CD4-positive, CD25-positive, alpha-beta regulatory T cell (primary cell): Measurements from ENCODE around the gene DRC7. TPM values are rescaled to one million over a fixed set of nuclear protein-coding genes. Genes with fewer than 3 reads are reported as not detected.

ENCODE experiments used
- ATAC-seq, 2 donors: fragments of 150-1000 bp; cut with Tn5 transposase; one replicate each; pipeline ENCODE4 v1.10.0; 2021; ENCODE audit warnings: low read depth in 2 of 2, moderate number of reproducible peaks in 2 of 2, moderate library complexity in 1 of 2
- DNase-seq, 3 donors: peaks; one replicate each; pipeline versions ENCODE4 v3.0.0 to v3.0.0-alpha.2; 2012 to 2022; ENCODE audit warnings: mixed read lengths in 1 of 3
- H3K27ac ChIP-seq: one replicate; pipeline ENCODE4 v1.7.0; 2013; ENCODE audit warnings: mild to moderate bottlenecking, low read length; ENCODE audit not compliant: insufficient read depth, poor library complexity, severe bottlenecking
- H3K27me3 ChIP-seq: one replicate; pipeline ENCODE4 v1.7.0; 2013; ENCODE audit warnings: low read length; ENCODE audit not compliant: control insufficient read depth, insufficient read depth
- H3K36me3 ChIP-seq: one replicate; pipeline ENCODE4 v1.7.0; 2013; ENCODE audit warnings: mild to moderate bottlenecking, low read length, moderate library complexity; ENCODE audit not compliant: control insufficient read depth, insufficient read depth
- H3K4me1 ChIP-seq: 2 replicates; pipeline ENCODE4 v1.7.0; 2013; ENCODE audit warnings: mild to moderate bottlenecking, low read length; ENCODE audit not compliant: insufficient read depth, control insufficient read depth, poor library complexity, severe bottlenecking
- H3K4me3 ChIP-seq: one replicate; pipeline ENCODE4 v1.7.0; 2013; ENCODE audit warnings: low read depth, mild to moderate bottlenecking, low read length, moderate library complexity
- H3K9me3 ChIP-seq, 2 experiments: 1 replicate in 1 of 2; 2 replicates in 1 of 2; pipeline ENCODE4 v1.7.0; 2013; ENCODE audit warnings: low read length in 2 of 2, mild to moderate bottlenecking in 1 of 2, moderate library complexity in 1 of 2; ENCODE audit not compliant: control insufficient read depth in 2 of 2
- H3K27ac Mint-ChIP-seq, 3 donors: one replicate each; pipeline ENCODE4 v1.8.0; 2020 to 2022; ENCODE audit warnings: mild to moderate bottlenecking in 3 of 3, mixed read lengths in 3 of 3, moderate library complexity in 2 of 3
- H3K27me3 Mint-ChIP-seq: one replicate; pipeline ENCODE4 v1.8.0; 2022; ENCODE audit warnings: mild to moderate bottlenecking, mixed read lengths
- H3K36me3 Mint-ChIP-seq: one replicate; pipeline ENCODE4 v1.8.0; 2020; ENCODE audit warnings: mixed read lengths
- H3K4me1 Mint-ChIP-seq, 4 donors: one replicate each; pipeline ENCODE4 v1.8.0; 2020 to 2022; ENCODE audit warnings: mixed read lengths in 4 of 4, mild to moderate bottlenecking in 1 of 4
- H3K4me3 Mint-ChIP-seq, 4 donors: one replicate each; pipeline ENCODE4 v1.8.0; 2020 to 2022; ENCODE audit warnings: mild to moderate bottlenecking in 4 of 4, mixed read lengths in 4 of 4, moderate library complexity in 3 of 4
- H3K9me3 Mint-ChIP-seq, 7 donors: one replicate each; pipeline ENCODE4 v1.8.0; 2020 to 2022; ENCODE audit warnings: mixed read lengths in 7 of 7, mild to moderate bottlenecking in 3 of 7, moderate library complexity in 2 of 7
- polyA plus RNA-seq, 4 donors: library from polyadenylated mRNA; unstranded; fragments of 300-500 nt; fragmentation: Illumina TruSeq; gene quantifications; one replicate each; pipeline ENCODE4 v1.2.3, GENCODE V29; 2021
- total RNA-seq: library from RNA; stranded (reverse); gene quantifications from one replicate; pipeline ENCODE4 v1.2.3, GENCODE V29; 2022

Gene DRC7
- total and polyA plus RNA-seq, 5 donors from 2014 or later, result not detected

DNA sequence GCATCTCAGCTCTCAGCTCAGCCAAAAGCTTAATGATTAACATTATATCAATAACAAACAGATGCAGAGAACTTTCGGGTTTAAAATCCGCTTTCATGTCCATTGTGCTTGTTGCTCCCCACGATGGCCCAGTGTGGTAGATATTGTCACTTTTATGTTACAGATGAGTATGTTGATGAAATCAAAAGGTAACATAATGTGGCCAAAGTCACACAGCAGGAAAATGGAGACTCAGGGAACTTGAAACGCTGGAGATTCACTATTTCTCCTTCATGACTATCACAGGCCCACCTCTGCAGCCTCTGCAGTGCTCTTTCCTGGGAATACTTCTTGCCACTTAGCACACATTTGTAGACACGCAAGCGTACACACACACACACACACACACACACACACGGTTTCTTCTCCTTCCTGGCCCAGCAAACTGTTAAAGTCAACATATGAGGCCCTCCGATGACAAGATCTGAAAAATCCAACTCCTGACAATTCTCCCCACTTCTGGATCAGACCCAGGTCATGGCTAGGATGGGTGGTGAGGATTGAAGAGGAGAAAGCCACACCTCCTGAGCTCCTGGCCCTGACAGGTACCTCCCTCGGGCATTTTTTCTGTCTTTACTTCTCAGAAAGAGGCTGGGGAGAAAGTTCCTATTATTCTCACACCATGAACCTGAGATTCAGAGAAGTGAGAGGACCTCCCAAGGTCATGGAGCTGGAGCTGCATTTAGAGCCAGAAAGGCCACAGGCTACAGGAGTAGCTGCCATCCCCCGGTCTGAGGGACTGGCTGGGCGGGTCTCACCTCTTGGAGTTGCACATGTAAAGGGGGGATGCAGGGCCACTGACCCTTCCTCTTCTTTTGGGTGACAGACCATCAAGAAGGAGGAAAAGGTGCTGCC, 9.7 kb downstream of the DRC7 start:
- no peak overlapping the region for H3K27ac ChIP-seq
- H3K36me3 ChIP-seq, result no peaks in the 10 kb centered on the region
- H3K4me1 ChIP-seq, result no peaks in the 10 kb centered on the region
- H3K27me3 Mint-ChIP-seq, result peaks cover 10% of the 10 kb centered on the region
- H3K4me3 Mint-ChIP-seq, result no peak overlapping the region
- no peak overlapping the region for H3K27ac Mint-ChIP-seq
- peaks cover 0 to 2% (median 0%) of the 10 kb centered on the region in 7 donors for H3K9me3 Mint-ChIP-seq
- ATAC-seq (no peak), DNase-seq (no peak)
- no peak overlapping the region for H3K4me3 ChIP-seq
- no peaks in the 10 kb centered on the region for H3K9me3 ChIP-seq
- no peaks in the 10 kb centered on the region for H3K27me3 ChIP-seq
- no peaks in the 10 kb centered on the region for H3K4me1 Mint-ChIP-seq
- no peaks in the 10 kb centered on the region for H3K36me3 Mint-ChIP-seq

DNA sequence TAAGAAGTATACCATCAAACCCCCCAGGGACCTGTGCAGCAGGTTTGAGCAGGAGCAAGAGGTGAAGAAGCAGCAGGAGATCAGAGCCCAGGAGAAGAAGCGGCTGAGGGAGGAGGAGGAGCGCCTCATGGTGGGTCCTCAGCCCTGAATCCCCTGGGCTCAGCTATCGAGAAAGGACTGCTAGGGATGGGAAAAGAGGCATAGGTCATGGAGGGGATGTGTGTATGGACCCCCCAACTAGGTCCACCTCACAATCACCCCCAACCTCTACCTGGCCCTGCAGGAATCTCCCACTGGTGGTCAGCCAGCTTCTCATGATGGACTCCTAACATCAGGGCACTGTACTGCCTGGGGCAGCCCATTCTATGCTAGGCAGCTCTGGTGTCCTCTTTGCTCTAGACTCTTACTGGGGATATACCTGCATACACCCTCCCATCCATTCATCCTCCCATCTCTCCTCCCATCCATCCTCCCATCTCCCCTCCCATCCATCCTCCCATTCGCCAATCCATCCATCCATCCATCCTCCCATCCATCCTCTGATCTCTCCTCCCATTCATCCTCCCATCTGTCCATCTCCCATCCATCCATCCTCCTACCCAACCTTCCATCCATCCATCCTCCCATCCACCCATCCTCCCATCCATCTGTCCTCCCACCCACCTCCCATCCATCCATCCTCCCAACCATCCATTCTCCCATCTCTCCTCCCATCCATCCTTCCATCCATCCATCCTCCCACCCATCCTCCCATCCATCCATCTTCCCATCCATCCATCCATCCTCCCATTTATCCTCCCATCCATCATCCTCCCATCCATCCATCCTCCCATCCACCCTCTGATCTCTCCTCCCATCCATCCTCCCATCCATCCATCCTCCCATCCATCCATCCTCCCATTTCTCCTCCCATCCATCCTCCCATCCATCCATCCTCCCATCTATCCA, 10.6 kb downstream of the DRC7 start:
- no peaks in the 10 kb centered on the region for H3K36me3 Mint-ChIP-seq
- peaks cover 0 to 2% (median 0%) of the 10 kb centered on the region in 7 donors for H3K9me3 Mint-ChIP-seq
- H3K4me3 Mint-ChIP-seq, result no peak overlapping the region
- Histone ChIP-seq H3K36me3 (no peaks in the 10 kb centered on the region), H3K9me3 (no peaks in the 10 kb centered on the region), H3K4me3 (no peak overlapping the region), H3K27ac (no peak overlapping the region), H3K4me1 (no peaks in the 10 kb centered on the region), H3K27me3 (no peaks in the 10 kb centered on the region)
- no peak for DNase-seq
- no peaks in the 10 kb centered on the region for H3K4me1 Mint-ChIP-seq
- no peak for ATAC-seq
- no peak overlapping the region for H3K27ac Mint-ChIP-seq
- peaks cover 11% of the 10 kb centered on the region for H3K27me3 Mint-ChIP-seq

DNA sequence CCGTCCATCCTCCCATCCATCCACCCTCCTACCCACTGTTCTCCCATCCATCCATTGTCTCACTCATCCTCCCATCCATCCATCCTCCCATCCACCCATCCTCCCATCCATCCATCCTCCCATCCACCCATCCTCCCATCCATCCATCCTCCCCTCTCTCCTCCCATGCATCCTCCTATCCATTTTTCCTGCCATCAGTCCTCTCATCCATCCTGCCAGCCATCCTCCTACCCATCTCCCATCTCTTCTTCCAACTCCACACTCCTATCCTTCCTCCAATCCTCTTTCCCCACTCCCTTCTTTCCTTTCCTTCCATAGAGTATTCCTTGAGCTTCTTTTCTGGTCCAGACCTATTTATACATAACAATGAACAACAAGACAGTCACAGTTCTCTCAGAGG, 12.1 kb downstream of the DRC7 start:
- H3K27ac ChIP-seq, result no peak overlapping the region

DNA sequence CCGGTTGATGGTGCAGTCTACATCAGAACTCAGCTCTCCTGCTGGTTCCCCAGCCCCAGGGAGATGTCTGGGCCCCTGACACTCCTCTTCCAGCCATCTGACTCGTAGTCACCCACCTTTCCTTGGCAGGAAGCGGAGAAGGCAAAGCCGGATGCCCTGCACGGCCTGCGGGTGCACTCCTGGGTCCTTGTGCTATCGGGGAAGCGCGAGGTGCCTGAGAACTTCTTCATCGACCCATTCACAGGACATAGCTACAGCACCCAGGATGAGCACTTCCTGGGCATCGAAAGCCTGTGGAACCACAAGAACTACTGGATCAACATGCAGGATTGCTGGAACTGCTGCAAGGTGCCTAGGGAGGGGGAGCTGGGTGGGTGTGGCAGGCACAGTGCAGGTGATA, 12.7 kb downstream of the DRC7 start:
- Mint-ChIP-seq H3K4me3 (no peak overlapping the region), H3K27ac (no peak overlapping the region), H3K9me3 (peaks cover 0 to 2% (median 0%) of the 10 kb centered on the region in 7 donors), H3K36me3 (no peaks in the 10 kb centered on the region), H3K27me3 (peaks cover 26% of the 10 kb centered on the region), H3K4me1 (no peaks in the 10 kb centered on the region)
- Histone ChIP-seq H3K9me3 (no peaks in the 10 kb centered on the region), H3K27ac (no peak overlapping the region), H3K27me3 (peaks cover 6% of the 10 kb centered on the region), H3K4me3 (no peak overlapping the region), H3K4me1 (no peaks in the 10 kb centered on the region), H3K36me3 (no peaks in the 10 kb centered on the region)
- no peak for ATAC-seq
- no peak for DNase-seq

More for the DNA sequence above, 12.1 kb downstream of the DRC7 start:
- peaks cover 26% of the 10 kb centered on the region for H3K27me3 Mint-ChIP-seq
- Histone ChIP-seq H3K9me3 (no peaks in the 10 kb centered on the region), H3K4me3 (no peak overlapping the region), H3K4me1 (no peaks in the 10 kb centered on the region), H3K36me3 (no peaks in the 10 kb centered on the region), H3K27me3 (peaks cover 6% of the 10 kb centered on the region)
- H3K27ac Mint-ChIP-seq, result no peak overlapping the region
- H3K36me3 Mint-ChIP-seq, result no peaks in the 10 kb centered on the region
- no peak overlapping the region for H3K4me3 Mint-ChIP-seq
- no peak for ATAC-seq
- H3K4me1 Mint-ChIP-seq, result no peaks in the 10 kb centered on the region
- DNase-seq, result no peak
- peaks cover 0 to 2% (median 0%) of the 10 kb centered on the region in 7 donors for H3K9me3 Mint-ChIP-seq

DNA sequence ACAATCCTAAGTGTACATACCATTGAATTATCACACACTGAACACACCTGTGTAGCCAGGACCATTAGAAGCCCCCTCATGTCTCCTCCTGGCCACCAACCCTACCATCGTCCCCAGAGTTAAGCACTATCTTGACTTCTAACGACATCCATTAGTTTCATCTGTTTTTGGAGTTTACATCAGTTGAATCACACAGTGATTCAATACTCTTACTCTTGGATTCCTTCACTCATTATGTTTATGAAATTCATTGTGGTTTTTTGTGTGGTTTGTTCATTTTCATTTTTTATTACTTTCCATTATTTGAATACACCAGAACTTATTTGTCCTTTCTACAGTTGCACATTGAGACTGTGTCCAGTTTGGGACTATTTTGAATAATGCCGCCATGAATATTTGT, 13.6 kb downstream of the DRC7 start:
- no peaks in the 10 kb centered on the region for H3K36me3 Mint-ChIP-seq
- H3K9me3 Mint-ChIP-seq, result peaks cover 0 to 2% (median 0%) of the 10 kb centered on the region in 7 donors
- no peak overlapping the region for H3K27ac ChIP-seq
- DNase-seq (no peak), ATAC-seq (no peak)
- H3K36me3 ChIP-seq, result no peaks in the 10 kb centered on the region
- H3K4me1 Mint-ChIP-seq, result no peaks in the 10 kb centered on the region
- no peaks in the 10 kb centered on the region for H3K9me3 ChIP-seq
- no peaks in the 10 kb centered on the region for H3K4me1 ChIP-seq
- H3K4me3 Mint-ChIP-seq, result no peak overlapping the region
- no peak overlapping the region for H3K27ac Mint-ChIP-seq
- peaks cover 35% of the 10 kb centered on the region for H3K27me3 Mint-ChIP-seq
- no peak overlapping the region for H3K4me3 ChIP-seq
- peaks cover 6% of the 10 kb centered on the region for H3K27me3 ChIP-seq

DNA sequence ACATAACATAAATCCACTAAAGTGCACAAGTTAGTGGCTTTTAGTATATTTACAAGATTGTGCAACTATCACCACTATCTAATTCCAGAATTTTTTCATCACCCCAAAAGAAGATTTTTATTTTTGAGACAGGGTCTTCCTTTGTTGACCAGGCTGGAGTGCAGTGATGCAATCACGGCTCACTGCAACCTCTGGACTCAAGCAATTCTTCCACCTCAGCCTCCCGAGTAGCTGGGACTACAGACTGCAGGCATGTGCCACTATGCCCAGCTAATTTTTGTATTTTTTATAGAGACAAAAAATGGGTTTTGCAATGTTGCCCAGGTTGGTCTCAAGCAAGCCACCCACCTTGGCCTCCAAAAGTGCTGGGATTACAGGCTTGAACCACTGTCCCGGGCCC, 15.1 kb downstream of the DRC7 start:
- no peak overlapping the region for H3K4me3 ChIP-seq
- no peaks in the 10 kb centered on the region for H3K4me1 Mint-ChIP-seq
- H3K4me1 ChIP-seq, result no peaks in the 10 kb centered on the region
- peaks cover 38% of the 10 kb centered on the region for H3K27me3 Mint-ChIP-seq
- no peaks in the 10 kb centered on the region for H3K36me3 Mint-ChIP-seq
- no peaks in the 10 kb centered on the region for H3K36me3 ChIP-seq
- peaks cover 10% of the 10 kb centered on the region for H3K27me3 ChIP-seq
- no peak overlapping the region for H3K27ac ChIP-seq
- H3K9me3 Mint-ChIP-seq, result peaks cover 0 to 2% (median 0%) of the 10 kb centered on the region in 7 donors
- H3K9me3 ChIP-seq, result no peaks in the 10 kb centered on the region
- ATAC-seq (no peak), DNase-seq (no peak)
- no peak overlapping the region for H3K4me3 Mint-ChIP-seq
- no peak overlapping the region for H3K27ac Mint-ChIP-seq

DNA sequence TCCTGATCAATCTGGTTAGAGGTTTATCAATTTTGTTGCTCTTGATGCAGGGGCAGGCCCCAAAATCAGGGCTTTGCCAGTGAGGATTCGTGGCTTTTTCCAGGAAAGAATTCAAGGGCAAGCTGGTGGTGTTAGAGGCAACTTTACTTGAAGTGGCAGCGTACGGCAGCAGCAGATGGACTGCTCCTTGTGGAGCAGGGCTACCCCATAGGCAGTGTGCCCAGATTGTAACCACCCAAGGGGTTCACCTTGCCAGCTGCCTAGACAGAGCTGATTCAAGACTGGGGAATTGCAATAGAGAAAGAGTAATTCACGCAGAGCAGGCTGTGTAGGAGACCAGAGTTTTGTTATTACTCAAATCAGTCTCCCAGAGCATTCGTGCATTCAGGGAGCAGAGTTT, 16.7 kb downstream of the DRC7 start:
- peaks cover 10% of the 10 kb centered on the region for H3K27me3 ChIP-seq
- DNase-seq, result no peak
- H3K36me3 ChIP-seq, result no peaks in the 10 kb centered on the region
- H3K27ac ChIP-seq, result no peak overlapping the region
- no peaks in the 10 kb centered on the region for H3K36me3 Mint-ChIP-seq
- no peaks in the 10 kb centered on the region for H3K4me1 ChIP-seq
- no peak overlapping the region for H3K4me3 ChIP-seq
- H3K9me3 Mint-ChIP-seq, result peaks cover 0 to 2% (median 0%) of the 10 kb centered on the region in 7 donors
- H3K27ac Mint-ChIP-seq, result peak overlapping the region in 1 of 3 donors; percentile 86
- H3K4me3 Mint-ChIP-seq, result no peak overlapping the region
- H3K9me3 ChIP-seq, result no peaks in the 10 kb centered on the region
- ATAC-seq, result no peak
- H3K27me3 Mint-ChIP-seq, result peaks cover 46% of the 10 kb centered on the region
- no peaks in the 10 kb centered on the region for H3K4me1 Mint-ChIP-seq
